ENCODE results near the gene ASTN2.

ASTN2 gene

DNA sequence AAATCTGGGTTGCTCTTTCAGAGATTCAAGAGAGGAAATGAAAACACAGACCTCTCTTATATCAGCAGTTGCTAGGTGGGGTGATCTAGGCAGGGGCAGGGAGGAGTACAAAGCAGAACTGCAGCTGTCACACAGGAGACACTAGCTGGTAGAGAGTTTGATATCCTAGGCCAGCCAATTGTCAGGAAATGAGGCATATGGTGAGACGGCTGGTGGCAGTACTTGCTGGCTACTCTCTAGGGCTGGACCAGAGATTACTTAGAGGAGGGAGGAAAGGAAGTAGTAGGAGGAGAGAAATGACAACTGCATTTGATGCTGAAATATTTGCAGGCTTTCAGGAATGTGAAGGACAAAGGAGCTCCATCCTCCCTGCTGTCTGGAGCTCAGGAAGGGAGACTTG lies 614.0 kb downstream of the ASTN2 start:
- no peak for DNase-seq (ENCODE audit: low read depth)

DNA sequence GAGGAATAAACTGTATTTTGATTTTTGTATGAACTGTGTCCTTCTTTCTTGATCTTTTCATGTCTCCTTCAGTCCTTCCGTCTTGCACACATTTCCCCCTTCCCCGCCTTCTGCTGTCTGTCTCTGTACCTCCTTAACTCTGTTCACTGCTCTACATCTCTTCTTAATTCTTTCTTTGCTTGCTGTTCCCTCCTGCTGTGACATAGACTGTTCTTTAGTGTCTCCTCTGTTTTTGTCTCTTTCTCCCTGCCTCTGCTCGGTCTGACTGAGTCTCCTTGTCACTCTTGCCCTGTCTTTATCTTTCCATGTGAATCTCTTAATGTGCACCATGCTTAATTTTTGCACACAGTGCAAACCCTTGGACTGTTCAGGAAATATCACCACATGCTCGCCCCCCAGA lies 614.8 kb downstream of the ASTN2 start:
- DNase-seq (ENCODE audit: low read depth), result no peak

DNA sequence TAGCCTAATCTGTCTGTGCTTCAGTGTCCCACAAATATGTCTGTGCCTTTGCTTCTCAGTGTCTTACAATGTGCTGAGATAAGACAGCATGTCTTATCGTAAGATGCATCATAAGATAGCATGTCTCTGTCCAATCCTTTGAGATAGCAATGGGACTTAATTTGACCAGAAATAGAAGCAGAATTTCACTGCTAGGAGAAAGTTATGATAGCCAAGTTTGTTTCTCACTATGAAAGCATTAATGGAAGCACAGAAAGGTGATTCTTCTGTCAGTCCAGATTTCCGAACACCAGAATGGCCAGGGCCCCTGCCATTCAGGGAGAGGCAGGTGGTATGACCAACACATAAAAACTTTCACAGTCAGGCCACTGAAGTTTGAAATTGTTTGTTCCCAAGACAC lies 616.3 kb downstream of the ASTN2 start:
- DNase-seq (ENCODE audit: low read depth), result no peak

DNA sequence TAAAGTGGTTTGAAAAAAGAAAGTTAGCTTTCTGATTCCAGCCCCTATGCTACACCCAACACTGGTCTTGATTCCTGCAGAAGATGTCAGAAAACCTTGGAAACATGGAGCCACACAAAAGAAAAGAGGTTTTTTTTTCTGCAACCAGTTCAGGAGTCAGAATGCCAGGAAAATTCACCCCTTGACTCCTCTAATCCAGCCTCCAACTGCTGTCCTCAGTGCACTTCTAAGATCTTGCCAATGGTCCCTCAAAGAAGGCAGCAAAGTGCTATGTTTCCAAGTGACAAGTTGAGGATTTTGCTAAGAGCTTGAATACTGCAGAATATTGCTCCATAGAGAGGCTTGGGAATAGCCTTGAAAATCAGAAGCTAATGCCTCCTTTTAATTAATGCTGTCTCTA lies 617.6 kb downstream of the ASTN2 start:
- no peak for DNase-seq (ENCODE audit: low read depth)

DNA sequence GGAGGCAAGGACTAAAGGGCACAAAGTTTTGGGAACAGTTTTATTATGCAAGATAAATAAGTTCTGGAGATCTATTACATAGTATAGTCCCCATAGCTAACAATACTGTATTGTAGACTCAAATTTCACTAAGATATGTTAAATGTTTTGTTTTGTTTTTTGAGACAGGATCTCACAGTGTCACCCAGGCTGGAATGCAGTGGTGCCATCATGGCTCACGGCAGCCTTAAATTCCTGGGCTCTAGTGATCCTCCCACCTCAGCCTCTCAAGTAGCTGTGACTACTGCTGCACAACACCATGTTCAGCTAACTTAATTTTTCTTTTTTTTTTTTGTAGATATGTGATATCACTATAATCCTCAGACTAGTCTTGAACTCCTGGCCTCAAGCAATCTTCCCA lies 618.2 kb downstream of the ASTN2 start:
- no peak for DNase-seq (ENCODE audit: low read depth)

DNA sequence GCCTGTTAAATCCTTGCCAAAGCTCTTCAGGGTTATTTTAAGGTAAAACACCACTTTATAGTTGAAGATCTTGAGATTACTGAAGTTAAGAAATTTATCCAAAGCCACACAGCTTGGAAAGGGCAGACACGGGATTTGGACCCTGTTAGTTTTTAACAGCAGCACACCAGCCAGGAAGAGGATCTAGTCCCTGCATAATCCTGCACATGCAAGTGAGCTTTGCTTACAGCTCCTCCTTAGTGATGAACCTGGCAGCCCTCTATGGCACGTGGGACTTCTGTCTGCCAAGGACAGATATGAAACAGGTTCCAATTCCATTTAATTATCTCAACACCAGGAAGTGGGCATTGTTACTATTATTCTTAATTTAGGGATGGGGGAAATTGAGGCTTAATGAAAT lies 619.0 kb downstream of the ASTN2 start:
- DNase-seq (ENCODE audit: low read depth), result no peak

DNA sequence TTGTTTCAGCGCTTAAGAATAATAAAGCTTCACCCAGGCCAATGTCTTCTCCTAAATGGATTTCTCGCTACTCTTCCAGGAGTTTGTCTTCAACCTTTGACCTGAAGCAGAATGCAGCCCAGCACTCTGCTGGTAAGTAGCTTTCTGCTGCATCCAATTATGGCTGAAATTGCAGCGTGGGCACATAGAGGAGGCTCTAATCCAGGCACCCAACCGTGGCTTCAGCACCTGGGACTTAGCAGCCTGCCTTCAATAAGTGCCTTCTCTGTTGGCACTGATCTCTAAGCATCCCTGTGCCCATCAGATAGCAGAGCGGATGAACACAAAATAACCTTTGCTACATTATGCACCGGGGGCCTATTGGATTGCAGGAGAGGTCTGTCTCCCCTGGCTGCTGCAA lies 622.6 kb downstream of the ASTN2 start:
- DNase-seq (ENCODE audit: low read depth), result no peak

DNA sequence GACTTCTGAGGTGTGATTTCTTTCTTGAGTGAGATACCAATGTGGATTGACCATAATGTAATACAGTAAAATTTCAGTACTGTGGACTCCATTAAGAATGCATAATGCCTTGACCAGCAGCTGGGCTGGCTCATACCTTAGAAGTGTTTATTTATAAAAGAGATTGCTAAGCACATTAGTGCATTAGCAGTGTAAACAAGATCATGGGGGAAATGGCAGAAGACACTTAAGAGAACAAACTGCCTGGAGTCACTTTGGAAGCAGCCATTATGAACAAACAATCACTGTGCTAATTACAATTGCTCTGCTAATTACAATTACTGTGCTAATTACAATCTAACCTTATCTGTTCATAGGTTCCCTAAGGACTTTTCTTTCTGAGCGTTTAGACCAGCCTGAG lies 623.5 kb downstream of the ASTN2 start:
- no peak for DNase-seq (ENCODE audit: low read depth)

DNA sequence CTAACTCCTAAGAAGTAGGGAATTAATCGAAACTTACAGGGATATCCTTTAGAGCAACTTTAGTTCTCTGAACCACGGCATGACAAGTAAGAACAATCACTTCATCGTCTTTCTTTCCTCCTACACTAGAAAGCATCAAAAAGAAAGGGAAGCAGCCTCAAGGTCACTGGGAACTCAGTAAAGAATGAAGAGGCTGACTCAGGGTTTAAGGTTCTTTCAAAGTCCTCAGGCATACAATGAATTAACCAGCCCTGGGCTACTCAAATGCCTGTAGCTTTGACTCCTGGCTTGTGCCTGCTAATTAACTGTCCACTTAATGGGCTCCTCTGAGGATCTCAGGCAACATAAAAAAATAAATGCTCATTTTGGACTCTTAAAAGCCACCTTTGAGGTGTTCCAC lies 625.8 kb downstream of the ASTN2 start:
- no peak for DNase-seq (ENCODE audit: low read depth)

DNA sequence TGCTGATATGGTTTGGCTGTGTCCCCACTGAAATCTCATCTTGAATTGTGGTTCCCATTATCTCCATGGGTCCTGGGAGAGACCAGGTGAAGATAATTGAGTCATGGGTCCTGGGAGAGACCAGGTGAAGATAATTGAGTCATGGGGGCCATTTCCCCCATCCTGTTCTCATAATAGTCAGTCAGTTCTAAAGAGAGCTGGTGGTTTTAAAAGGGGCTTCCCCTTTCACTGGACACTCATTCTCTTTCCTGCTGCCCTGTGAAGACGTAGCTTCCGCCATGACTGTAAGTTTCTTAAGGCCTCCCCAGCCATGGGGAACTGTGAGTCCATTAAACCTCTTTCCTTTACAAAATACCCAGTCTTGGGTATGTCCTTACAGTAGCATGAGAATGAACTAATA lies 628.1 kb downstream of the ASTN2 start:
- no peak for DNase-seq (ENCODE audit: low read depth)

DNA sequence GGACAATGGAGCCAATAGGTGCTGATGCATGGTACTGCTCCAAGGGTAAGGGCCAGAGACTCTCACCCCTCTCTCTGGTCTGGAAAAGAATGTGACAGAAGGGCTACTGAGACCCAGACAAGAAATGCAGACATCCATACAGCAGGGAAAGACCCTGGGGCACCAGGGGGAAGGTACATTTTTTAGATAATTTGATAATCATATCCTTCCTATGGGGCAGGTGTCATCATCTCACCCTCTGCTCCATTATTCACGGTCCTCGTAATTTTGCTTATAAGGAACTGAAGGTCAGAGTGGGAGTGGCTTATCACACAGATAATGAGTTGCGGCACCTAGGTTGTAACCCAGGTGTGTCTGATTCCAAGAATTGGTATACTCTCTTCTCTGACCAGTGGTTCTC lies 637.7 kb downstream of the ASTN2 start:
- no peak for DNase-seq (ENCODE audit: low read depth)

DNA sequence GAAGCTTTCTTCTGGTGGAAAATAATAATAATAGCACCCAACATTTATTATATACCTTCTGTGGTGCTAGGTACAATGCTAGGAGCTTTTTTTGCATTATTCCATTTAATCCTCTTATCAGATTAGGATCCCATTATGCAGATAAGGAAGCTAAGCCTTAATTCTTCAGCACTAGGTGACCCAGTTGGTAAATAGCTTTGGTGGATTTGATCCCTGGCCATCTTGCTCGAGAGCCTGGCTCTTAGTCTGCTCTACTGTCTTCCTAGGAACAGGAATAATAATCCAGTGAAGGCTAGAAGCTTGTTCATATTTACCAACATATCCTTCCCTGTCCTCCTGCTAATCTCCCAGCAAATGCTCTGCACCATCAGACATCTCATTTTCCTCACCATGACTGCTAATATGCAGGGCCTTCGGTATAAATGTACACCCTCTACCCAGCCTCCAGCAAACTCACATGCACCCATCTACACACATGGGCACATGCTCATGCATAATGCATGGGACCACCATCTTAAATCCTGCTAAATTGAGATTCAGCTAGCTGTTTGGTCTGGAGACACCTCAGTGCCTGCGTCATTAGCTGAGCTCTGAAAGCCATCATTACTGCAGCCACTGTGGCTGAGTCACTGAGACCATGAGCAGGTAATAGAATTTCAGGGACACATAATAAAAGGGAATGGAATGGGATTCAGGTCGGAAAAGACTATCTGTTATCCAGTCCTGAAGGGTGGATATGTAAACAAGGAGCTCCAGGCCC lies 640.3 kb downstream of the ASTN2 start:
- no peak for DNase-seq (ENCODE audit: low read depth)

DNA sequence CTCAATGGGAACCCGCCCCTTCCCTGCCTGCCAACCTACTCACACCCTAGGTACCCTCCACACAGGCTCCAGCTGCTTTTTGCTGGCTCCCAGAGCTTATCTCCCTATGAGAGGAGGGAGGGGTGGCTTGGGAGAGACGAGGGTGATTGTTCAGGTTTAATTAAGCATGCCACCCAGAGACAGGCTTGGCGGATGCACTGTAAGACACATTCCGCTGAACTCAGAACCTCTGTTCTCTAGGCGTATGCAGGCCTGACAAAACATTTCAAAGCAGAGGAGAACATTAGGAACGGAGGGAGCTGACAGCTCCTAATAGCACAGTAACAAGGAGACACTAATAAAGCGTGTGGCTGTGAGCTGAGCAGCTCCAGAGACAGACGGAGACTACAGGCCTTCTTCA lies 647.6 kb downstream of the ASTN2 start:
- no peak for DNase-seq (ENCODE audit: low read depth)

DNA sequence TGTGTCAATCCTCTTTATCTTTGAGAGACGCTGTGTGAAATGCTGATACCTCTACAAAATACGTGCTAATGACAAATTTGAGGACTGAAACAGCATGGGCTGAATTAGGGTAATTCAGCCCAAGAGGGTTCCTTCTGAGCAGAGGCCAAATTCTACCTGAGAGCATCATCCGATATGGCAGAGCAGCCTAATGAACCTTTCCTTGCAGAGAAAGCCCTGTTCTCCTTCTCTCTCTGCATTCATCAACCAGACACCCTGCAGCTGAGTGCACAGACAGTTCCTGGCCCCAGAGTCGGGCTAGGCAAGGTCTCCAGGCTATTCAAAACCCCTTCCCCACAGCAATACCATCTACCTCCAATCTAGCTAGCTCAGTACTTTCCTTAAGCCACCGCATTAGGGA lies 649.8 kb downstream of the ASTN2 start:
- DNase-seq (ENCODE audit: low read depth), result no peak

DNA sequence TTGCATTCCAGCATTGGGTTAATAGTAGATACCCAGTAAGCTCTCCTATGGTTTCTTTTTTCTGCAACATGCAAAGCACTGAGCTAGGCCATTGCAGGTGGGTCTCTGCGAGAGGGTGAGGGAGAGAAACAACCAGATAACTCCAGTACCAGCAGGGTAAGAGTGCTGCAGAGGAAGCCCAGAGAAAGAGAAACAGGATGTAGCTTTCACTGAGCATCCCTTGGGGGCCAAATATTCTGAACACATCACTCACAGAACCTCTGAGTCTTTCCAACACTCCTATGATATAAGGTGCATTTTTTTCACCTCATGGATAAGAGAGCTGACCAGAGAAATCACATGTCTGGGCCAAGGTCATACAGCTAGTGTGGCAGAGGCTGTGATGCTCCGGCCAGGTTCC lies 651.1 kb downstream of the ASTN2 start:
- DNase-seq (ENCODE audit: low read depth), result no peak

DNA sequence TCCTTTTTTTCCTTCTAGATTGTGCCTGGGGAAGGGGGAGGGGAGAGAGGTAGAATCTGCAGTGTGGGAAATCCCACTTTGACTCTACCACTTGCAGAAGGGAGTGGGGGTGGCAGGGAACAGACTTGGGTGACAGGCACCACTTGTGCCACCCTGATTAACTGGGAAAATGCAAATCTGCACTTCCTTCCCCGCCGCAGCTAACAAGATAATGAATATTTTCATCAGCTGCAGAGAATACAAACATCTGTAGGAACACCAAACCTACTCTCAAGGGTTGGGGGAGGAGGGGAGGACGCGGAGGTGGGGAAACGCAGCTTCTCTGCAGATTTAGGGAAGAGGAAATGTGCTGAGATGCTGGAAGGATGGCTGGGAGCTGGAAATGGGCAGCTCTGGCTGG lies 654.2 kb downstream of the ASTN2 start:
- DNase-seq (ENCODE audit: low read depth), result no peak

DNA sequence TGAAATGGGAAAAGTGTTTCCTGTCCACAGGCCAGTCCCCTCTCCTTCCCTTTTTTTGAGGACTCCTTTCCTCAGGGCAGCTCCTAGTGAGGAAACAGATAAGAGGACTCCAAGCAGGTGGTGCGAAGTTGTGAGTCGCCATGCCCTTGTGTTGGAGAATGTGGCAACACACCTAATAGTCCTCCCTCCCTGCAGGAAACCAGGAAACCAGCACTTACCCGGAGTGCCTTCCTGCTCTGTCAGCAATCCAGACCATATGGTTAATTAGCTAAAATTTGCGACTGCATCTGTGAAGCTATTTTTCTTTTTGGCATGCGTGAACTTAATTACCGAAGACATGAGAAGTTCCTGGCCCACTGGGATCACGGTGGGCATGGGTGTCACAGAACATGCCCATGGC lies 657.8 kb downstream of the ASTN2 start:
- no peak for DNase-seq (ENCODE audit: low read depth)

DNA sequence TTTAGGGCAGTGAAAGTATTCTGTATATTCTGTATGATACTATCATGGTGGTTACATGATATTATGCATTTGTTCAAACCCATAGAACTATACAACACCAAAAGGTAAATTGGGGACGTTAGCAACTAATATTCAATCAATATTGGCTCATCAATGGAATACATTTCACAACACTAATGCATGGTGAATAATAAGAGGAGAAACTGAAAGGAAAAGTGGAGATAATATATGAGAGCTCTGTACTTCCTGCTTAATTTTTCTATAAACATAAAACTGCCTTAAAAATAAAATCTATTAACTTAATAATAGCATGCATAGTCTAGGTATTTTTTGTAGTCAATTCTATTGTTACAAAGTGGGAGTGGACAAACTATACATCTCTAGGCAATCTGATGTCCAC lies 661.5 kb downstream of the ASTN2 start:
- DNase-seq (ENCODE audit: low read depth), result no peak

DNA sequence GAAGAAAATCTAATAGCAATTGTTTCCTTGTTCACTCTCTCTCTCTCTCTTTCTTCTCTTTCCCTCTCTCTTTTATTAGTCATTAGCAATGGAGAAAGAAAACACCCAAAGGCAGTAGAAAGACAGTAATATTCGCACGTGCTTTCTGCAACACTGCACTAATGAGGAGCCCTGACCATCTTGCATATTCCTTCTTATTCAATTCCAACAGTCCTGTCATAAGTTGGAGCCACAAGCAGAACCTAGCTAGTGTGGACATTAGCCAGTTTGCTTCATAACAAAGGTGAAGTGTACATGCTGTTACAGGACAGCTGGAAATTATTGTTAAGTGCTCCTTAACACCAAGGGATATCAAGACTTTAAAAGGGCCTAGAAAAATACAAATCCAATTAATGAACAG lies 664.3 kb downstream of the ASTN2 start:
- DNase-seq (ENCODE audit: low read depth), result no peak

DNA sequence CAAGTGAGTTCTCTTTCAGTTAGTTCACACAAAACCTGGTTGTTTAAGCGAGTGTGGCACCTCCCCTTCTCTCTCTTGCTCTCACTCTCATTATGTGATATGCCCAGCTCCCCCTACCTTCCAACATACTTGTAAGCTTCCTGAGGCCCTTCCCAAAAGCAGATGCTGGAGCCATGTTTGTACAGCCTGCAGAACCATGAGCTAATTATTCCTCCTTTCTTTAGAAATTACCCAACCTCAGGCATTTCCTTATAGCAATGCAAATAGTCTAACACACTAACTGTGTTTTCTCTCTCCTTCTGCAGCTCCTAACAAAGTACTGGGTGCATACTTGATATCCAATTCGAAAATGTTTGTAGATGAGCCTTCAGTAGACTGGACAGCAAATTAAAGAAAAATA lies 665.1 kb downstream of the ASTN2 start:
- DNase-seq (ENCODE audit: low read depth), result no peak

DNA sequence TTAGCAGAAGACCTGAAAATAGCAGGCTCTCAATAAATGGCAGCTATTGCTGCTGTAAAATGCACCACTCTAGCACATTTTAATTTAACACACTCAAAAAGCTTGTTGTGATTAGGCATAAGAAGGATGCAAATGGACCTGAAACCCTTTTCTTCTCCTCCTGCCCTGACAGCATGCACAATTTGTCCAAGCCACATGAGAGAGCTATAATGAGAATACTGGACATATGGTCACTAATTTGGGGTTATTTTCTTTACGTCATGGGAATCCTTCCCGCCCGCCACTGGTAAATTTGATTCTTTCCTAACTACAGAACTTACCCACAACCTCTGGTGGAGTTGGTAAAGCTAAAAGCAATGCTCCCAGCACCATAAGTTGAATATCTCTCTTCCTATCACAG lies 665.7 kb downstream of the ASTN2 start:
- DNase-seq (ENCODE audit: low read depth), result no peak

DNA sequence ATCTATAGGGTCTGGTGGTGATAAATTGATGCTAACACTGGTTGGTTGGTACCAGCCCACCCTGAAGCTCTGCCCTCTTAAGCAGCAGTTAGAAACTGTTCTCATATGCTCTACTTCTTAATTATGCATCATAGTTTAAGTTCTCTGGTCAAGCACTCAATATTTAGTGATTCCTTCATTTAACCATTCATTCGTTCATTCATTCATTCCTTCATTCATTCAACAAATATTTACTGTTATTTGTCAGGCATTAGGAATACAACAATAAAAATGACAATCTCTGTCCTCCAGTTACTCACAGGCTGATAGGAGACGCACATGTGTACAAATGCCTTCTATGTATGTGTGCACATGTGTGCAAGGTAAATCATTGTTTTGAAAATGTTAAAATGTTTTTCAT lies 673.1 kb downstream of the ASTN2 start:
- DNase-seq (ENCODE audit: low read depth), result no peak

DNA sequence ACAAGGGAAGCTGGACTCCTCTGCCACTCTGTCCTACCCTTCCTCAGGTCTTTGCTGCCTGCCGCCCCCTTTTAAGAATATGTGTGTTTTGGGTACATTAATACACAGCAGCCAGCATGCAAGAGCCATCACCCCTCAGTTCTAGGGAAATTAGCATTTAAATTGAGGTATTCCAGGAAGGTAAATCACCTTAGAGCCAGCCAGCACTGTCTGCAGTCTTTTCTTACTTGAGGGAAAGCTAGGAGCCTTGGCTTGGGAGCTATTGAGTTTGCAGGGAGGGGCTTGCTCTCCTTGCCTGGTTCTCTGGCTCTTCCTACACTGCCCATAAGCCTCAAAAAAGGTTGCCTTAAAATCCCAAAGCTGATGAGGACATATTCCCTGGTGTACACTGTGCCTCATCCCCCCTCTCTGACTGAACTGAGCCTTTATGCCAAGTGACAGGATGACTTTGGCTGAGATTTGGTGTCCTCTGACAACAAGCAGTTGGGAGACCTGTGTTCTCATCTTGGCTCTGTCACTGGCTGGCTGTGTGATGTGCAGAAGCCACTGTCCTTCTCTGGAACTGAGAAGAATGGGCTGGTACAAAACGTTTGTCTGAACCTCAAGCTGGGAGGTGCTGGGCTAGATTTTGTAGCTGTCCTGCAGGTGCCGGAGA lies 673.6 kb downstream of the ASTN2 start:
- DNase-seq (ENCODE audit: low read depth), result no peak

DNA sequence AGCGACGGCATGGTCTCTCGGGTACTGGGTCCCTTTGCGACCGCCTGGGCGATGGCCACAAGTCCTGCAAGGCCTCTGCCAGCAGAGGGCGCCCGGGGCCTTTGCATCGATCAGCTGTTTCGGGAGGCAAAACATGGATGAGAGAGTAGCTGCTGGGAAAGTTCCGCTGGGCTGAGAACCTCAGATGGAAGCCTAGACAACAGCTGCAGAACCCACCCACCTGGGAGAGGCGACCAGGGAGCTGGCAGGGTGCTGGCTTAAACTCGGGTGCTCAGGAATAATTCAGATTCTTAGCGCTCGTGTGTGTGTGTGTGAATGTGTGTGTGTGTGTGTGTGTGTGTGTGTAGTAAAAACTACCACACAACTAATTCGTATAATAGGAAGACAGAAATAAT lies 677.7 kb downstream of the ASTN2 start:
- peak; percentile 29 for DNase-seq (ENCODE audit: low read depth)

Measured in HS-27A (cell line).